Endothelial cell (in vitro differentiated cells): Measurements from ENCODE around the gene ECE1. TPM values are rescaled to one million over a fixed set of nuclear protein-coding genes. Genes with fewer than 3 reads are reported as not detected.

Experiments
- DNase-seq: peaks from one replicate; pipeline ENCODE4 v3.0.0; 2021; ENCODE audit warnings: low spot score
- H3K27ac Mint-ChIP-seq: one replicate; pipeline ENCODE4 v1.8.0; 2021; ENCODE audit warnings: mixed read lengths, inconsistent platforms; ENCODE audit not compliant: unreplicated experiment
- H3K27me3 Mint-ChIP-seq: one replicate; pipeline ENCODE4 v1.8.0; 2021; ENCODE audit warnings: mild to moderate bottlenecking, moderate library complexity, mixed read lengths, inconsistent platforms; ENCODE audit not compliant: unreplicated experiment
- H3K36me3 Mint-ChIP-seq: one replicate; pipeline ENCODE4 v1.8.0; 2021; ENCODE audit warnings: mild to moderate bottlenecking, low read depth, mixed read lengths, inconsistent platforms; ENCODE audit not compliant: unreplicated experiment
- H3K4me1 Mint-ChIP-seq: one replicate; pipeline ENCODE4 v1.8.0; 2021; ENCODE audit warnings: mild to moderate bottlenecking, mixed read lengths, inconsistent platforms; ENCODE audit not compliant: unreplicated experiment
- H3K4me3 Mint-ChIP-seq: one replicate; pipeline ENCODE4 v1.8.0; 2021; ENCODE audit warnings: mild to moderate bottlenecking, mixed read lengths, inconsistent platforms; ENCODE audit not compliant: unreplicated experiment
- H3K9me3 Mint-ChIP-seq: one replicate; pipeline ENCODE4 v1.8.0; 2021; ENCODE audit warnings: mixed read lengths, inconsistent platforms; ENCODE audit not compliant: unreplicated experiment
- total RNA-seq: library from RNA; stranded (reverse); fragmentation: NEBNext Ultra II Directional; extraction: Animal tissue kit (Norgen Biotek cat#: 25700); gene quantifications from one replicate; pipeline ENCODE4 v1.2.1, GENCODE V29; 2021; ENCODE audit not compliant: unreplicated experiment
- TF ChIP-seq, protein P1 (sequence below): fragments of 200-600 bp; sonication (generic); IDR thresholded peaks from one replicate; pipeline ENCODE4 v1.5.0; 2021; ENCODE audit warnings: antibody characterized with exemption; ENCODE audit not compliant: unreplicated experiment

The ECE1 gene
- total RNA-seq, 1 donor from 2014 or later = 328 TPM

- H3K4me1 Mint-ChIP-seq = peaks cover 16% of the 10 kb centered on the region
- peaks cover 2% of the 10 kb centered on the region for H3K27me3 Mint-ChIP-seq
- H3K9me3 Mint-ChIP-seq = no peaks in the 10 kb centered on the region
- H3K36me3 Mint-ChIP-seq = peaks cover 49% of the 10 kb centered on the region
- peak overlapping the region; percentile 80 for H3K27ac Mint-ChIP-seq
- DNase-seq = peak; percentile 36
- TF ChIP-seq, protein P1, sequence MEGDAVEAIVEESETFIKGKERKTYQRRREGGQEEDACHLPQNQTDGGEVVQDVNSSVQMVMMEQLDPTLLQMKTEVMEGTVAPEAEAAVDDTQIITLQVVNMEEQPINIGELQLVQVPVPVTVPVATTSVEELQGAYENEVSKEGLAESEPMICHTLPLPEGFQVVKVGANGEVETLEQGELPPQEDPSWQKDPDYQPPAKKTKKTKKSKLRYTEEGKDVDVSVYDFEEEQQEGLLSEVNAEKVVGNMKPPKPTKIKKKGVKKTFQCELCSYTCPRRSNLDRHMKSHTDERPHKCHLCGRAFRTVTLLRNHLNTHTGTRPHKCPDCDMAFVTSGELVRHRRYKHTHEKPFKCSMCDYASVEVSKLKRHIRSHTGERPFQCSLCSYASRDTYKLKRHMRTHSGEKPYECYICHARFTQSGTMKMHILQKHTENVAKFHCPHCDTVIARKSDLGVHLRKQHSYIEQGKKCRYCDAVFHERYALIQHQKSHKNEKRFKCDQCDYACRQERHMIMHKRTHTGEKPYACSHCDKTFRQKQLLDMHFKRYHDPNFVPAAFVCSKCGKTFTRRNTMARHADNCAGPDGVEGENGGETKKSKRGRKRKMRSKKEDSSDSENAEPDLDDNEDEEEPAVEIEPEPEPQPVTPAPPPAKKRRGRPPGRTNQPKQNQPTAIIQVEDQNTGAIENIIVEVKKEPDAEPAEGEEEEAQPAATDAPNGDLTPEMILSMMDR = no peak
- H3K4me3 Mint-ChIP-seq = no peak overlapping the region
These were observed 35.8 kb downstream of the ECE1 start for GRCh38 chr1:21254335-21254951.

DNA sequence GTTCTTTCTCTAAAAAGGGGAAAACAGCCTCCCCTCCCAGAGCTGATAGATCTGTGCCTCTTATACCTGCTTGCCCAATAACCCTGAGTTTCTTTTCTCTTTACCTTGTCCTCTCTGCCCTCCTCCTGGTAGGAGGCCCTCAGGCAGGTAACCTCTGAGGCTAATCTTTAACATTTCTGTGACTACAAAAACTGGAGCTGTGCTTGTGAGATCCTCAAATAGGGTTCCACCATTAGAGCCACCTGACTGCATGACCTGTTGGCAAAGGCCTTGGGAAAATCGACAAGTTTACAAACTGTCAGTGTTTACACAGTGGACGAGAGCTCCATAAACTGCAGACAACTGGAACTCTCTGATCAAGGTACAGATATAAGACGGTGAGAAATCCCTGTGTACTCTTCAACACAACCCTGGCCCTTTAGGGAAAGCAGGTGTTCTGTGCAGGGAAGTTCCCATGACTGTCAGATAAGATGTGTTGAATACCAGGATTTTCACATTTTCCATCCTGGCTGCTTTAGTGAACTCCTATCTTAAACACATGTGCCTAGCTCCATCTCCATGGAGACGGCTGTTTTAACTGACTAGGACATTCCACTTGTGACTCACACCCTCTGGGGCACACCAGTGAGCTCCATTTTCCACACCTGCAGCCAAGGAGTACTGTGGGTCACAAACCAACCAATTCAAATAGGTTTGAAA, 38.3 kb downstream of the ECE1 start:
- H3K36me3 Mint-ChIP-seq = peaks cover 45% of the 10 kb centered on the region
- peak overlapping the region; percentile 64 for H3K27ac Mint-ChIP-seq
- TF ChIP-seq, protein P1 = no peak
- peaks cover 2% of the 10 kb centered on the region for H3K27me3 Mint-ChIP-seq
- peak overlapping the region; percentile 38 for H3K4me3 Mint-ChIP-seq
- peaks cover 16% of the 10 kb centered on the region for H3K4me1 Mint-ChIP-seq
- H3K9me3 Mint-ChIP-seq = no peaks in the 10 kb centered on the region
- no peak for DNase-seq

DNA sequence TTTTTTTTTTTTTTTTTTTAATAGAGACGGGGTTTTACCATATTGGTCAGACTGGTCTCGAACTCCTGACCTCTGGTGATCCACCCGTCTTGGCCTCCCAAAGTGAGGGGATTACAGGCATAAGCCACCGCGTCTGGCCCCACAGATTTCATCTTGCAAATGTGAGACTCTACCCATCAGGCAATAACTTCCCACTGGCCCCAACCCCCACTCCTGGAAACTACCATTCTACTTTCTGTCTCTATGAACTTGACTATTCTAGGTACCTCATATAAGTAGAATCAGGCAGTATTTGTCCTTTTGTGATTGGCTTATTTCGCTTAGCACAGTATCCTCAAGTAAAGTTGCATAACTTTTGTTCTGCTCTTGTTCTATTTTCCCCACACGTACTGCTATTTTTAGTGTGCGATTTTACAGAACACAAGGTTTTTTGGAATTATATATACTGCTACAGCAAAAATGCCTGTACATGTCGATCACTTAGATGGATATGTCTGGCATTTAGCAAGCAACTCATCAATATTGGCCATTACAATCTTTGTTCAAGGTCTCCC, 40.2 kb downstream of the ECE1 start:
- H3K4me3 Mint-ChIP-seq = no peak overlapping the region
- TF ChIP-seq, protein P1 = no peak
- no peaks in the 10 kb centered on the region for H3K27me3 Mint-ChIP-seq
- no peak overlapping the region for H3K27ac Mint-ChIP-seq
- no peaks in the 10 kb centered on the region for H3K9me3 Mint-ChIP-seq
- H3K4me1 Mint-ChIP-seq = peaks cover 7% of the 10 kb centered on the region
- DNase-seq = no peak
- peaks cover 38% of the 10 kb centered on the region for H3K36me3 Mint-ChIP-seq

DNA sequence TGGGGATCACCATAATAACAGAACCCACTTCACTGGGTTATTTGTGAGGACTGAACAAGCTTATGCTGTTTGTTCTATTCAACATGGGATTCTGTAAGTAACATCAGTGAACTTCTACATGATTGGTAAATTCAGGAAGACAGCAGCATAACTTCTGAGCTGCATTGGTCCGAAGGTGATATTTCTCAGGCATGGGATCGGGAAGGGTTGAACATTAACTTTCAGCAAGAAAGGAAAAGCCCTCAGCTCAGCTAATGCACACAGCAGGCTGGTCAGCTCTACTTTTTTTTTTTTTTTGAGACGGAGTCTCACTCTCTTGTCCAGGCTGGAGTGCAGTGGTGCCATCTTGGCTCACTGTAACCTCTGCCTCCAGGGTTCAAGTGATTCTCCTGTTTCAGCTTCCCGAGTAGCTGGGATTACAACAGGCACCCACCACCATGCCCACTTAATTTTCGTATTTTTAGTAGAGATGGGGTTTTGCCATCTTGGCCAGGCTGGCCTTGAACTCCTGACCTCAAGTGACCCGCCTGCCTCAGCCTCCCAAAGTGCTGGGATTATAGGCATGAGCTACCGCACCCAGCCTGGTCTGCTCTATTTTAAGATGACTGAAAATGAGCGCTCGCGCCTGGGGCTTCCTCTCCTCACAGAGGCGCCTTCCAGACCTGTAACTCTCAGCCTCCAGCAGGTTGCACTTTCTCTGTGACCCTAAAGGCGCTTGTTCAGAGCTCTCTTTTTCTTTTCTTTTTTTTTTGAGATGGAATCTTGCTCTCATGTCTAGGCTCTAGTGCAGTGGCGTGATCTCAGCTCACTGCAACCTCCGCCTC, 42.2 kb downstream of the ECE1 start:
- no peak overlapping the region for H3K27ac Mint-ChIP-seq
- H3K4me3 Mint-ChIP-seq = no peak overlapping the region
- H3K36me3 Mint-ChIP-seq = peaks cover 48% of the 10 kb centered on the region
- no peaks in the 10 kb centered on the region for H3K9me3 Mint-ChIP-seq
- no peaks in the 10 kb centered on the region for H3K27me3 Mint-ChIP-seq
- no peak for DNase-seq
- TF ChIP-seq, protein P1 = no peak
- no peaks in the 10 kb centered on the region for H3K4me1 Mint-ChIP-seq
